Mesendoderm (in vitro differentiated cells): ENCODE measurements around the gene NT5DC4.
"Not testable (repeated sequence)": the region's sequence is repeated elsewhere in the genome, so short reads cannot be mapped to it uniquely, and the experiment has no call there.

Source experiments
- DNase-seq: peaks from one replicate; pipeline ENCODE4 v3.0.0; 2013
- H2AK5ac ChIP-seq: 2 replicates; pipeline ENCODE4 v1.6.1; 2013; ENCODE audit warnings: low read length, inconsistent platforms
- H2BK120ac ChIP-seq: 2 replicates; pipeline ENCODE4 v1.6.1; 2013; ENCODE audit warnings: low read depth, mild to moderate bottlenecking, low read length, moderate library complexity, mixed read lengths
- H2BK15ac ChIP-seq: replicated peaks from 2 replicates; pipeline ENCODE4 v1.6.1; 2013; ENCODE audit warnings: low read depth, mild to moderate bottlenecking, moderate library complexity
- H2BK5ac ChIP-seq: 2 replicates; pipeline ENCODE4 v1.6.1; 2013; ENCODE audit warnings: low read length, inconsistent platforms
- H3K18ac ChIP-seq: 2 replicates; pipeline ENCODE4 v1.6.1; 2013; ENCODE audit warnings: mild to moderate bottlenecking, low read length, mixed read lengths
- H3K23ac ChIP-seq: one replicate; pipeline ENCODE4 v1.6.1; 2013; ENCODE audit warnings: low read length
- H3K27ac ChIP-seq: 2 replicates; pipeline ENCODE4 v1.5.1; 2013; ENCODE audit warnings: low read depth, mild to moderate bottlenecking, inconsistent platforms, low read length, moderate library complexity
- H3K27me3 ChIP-seq: 2 replicates; pipeline ENCODE4 v1.6.1; 2013; ENCODE audit warnings: low read length, control low read depth, mild to moderate bottlenecking, inconsistent platforms; ENCODE audit not compliant: insufficient read depth, poor library complexity
- H3K36me3 ChIP-seq: 2 replicates; pipeline ENCODE4 v1.6.1; 2013; ENCODE audit warnings: low read length, inconsistent platforms; ENCODE audit not compliant: control insufficient read depth, insufficient read depth
- H3K4ac ChIP-seq: one replicate; pipeline ENCODE4 v1.6.1; 2013; ENCODE audit warnings: low read depth, mild to moderate bottlenecking, low read length, moderate library complexity
- H3K4me1 ChIP-seq: 2 replicates; pipeline ENCODE4 v1.6.1; 2013; ENCODE audit warnings: low read depth, low read length, inconsistent platforms; ENCODE audit not compliant: control insufficient read depth
- H3K4me2 ChIP-seq: 2 replicates; pipeline ENCODE4 v1.6.1; 2013; ENCODE audit warnings: low read length
- H3K4me3 ChIP-seq: 2 replicates; pipeline ENCODE4 v1.5.1; 2013; ENCODE audit warnings: mild to moderate bottlenecking, low read length
- H3K56ac ChIP-seq: one replicate; pipeline ENCODE4 v1.6.1; 2013; ENCODE audit warnings: low read length
- H3K79me1 ChIP-seq: 2 replicates; pipeline ENCODE4 v1.6.1; 2013; ENCODE audit warnings: low read length, inconsistent platforms
- H3K79me2 ChIP-seq: 2 replicates; pipeline ENCODE4 v1.6.1; 2013; ENCODE audit warnings: mild to moderate bottlenecking, low read length; ENCODE audit not compliant: control insufficient read depth, insufficient read depth
- H3K9ac ChIP-seq: 2 replicates; pipeline ENCODE4 v1.6.1; 2013; ENCODE audit warnings: low read length, inconsistent platforms
- H4K5ac ChIP-seq: one replicate; pipeline ENCODE4 v1.6.1; 2013; ENCODE audit warnings: low read length
- H4K8ac ChIP-seq: one replicate; pipeline ENCODE4 v1.6.1; 2013; ENCODE audit warnings: low read depth, mild to moderate bottlenecking, control low read depth, low read length, moderate library complexity
- WGBS: extraction: QIAGEN DNeasy Blood & Tissue Kit; methylation state at CpG from one replicate; pipeline ENCODE4 v1.1.7; 2013; ENCODE audit warnings: low lambda C conversion rate, missing lambda C conversion rate; ENCODE audit not compliant: insufficient coverage; ENCODE audit errors: extremely low coverage; 5-methylcytosine and 5-hydroxymethylcytosine counted together

NT5DC4 gene

DNA sequence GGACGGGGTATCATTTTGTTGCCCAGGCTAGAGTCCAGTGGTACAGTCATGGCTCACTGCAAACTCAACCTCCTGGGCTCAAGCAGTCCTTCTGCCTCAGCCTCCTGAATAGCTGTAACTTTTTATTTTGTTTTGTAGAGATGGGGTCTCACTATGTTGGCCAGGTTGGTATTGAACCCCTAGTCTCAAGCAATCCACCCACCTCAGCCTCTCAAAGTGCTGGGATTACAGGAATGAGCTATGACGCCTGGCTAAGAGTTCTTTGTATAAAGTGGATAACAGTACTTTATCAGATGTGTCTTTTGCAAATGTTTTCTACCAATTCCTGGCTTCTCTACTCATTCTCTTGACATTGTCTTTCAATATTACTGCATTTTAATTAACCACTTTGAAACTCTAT is 17.1 kb upstream of the NT5DC4 start:
- H3K9ac ChIP-seq = no peak overlapping the region
- H3K56ac ChIP-seq = no peak overlapping the region
- H2BK120ac ChIP-seq = no peak overlapping the region
- DNase-seq = no peak
- H4K5ac ChIP-seq = no peak overlapping the region
- H3K18ac ChIP-seq = no peak overlapping the region
- no peaks in the 10 kb centered on the region for H3K79me1 ChIP-seq
- H2AK5ac ChIP-seq = no peak overlapping the region
- H3K23ac ChIP-seq = no peak overlapping the region
- no peaks in the 10 kb centered on the region for H3K36me3 ChIP-seq
- H3K79me2 ChIP-seq = no peaks in the 10 kb centered on the region
- no CpG with 5 or more reads among the region's 2 CpGs for WGBS
- peaks cover 3% of the 10 kb centered on the region for H3K4me1 ChIP-seq
- no peak overlapping the region for H3K4me3 ChIP-seq
- no peak overlapping the region for H2BK5ac ChIP-seq
- no peak overlapping the region for H4K8ac ChIP-seq
- H3K27ac ChIP-seq = no peak overlapping the region
- no peaks in the 10 kb centered on the region for H3K27me3 ChIP-seq
- no peak overlapping the region for H2BK15ac ChIP-seq
- H3K4ac ChIP-seq = no peak overlapping the region
- H3K4me2 ChIP-seq = no peak overlapping the region

DNA sequence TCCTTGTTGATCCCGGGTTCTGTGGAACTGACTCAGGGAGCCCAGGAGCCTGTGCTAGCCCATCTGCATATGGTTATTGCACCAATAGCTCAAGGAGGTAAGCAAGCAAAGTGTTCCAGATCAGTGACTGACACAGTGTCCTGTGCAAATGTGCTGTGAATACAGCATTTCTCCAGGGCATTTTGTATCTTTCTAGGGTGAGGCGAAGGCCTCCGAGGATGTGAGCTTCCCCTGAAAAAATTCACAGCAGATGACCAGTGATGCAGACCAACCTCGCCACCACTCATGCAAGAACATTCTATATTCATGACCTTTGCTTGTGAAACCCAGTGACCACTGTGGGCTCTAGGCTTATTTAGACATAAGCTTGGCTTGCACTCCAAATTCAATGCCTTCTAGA is 15.2 kb upstream of the NT5DC4 start:
- no peak overlapping the region for H3K4me2 ChIP-seq
- H3K79me2 ChIP-seq = no peaks in the 10 kb centered on the region
- H3K56ac ChIP-seq = no peak overlapping the region
- no peaks in the 10 kb centered on the region for H3K36me3 ChIP-seq
- H3K18ac ChIP-seq = no peak overlapping the region
- H3K4me1 ChIP-seq = peaks cover 3% of the 10 kb centered on the region
- H2BK15ac ChIP-seq = no peak overlapping the region
- no peak overlapping the region for H2AK5ac ChIP-seq
- H3K27ac ChIP-seq = no peak overlapping the region
- DNase-seq = no peak
- H4K8ac ChIP-seq = no peak overlapping the region
- no CpG with 5 or more reads among the region's 4 CpGs for WGBS
- H2BK5ac ChIP-seq = no peak overlapping the region
- H3K23ac ChIP-seq = no peak overlapping the region
- H3K9ac ChIP-seq = no peak overlapping the region
- H2BK120ac ChIP-seq = no peak overlapping the region
- H3K4ac ChIP-seq = no peak overlapping the region
- no peaks in the 10 kb centered on the region for H3K79me1 ChIP-seq
- no peaks in the 10 kb centered on the region for H3K27me3 ChIP-seq
- H3K4me3 ChIP-seq = no peak overlapping the region
- H4K5ac ChIP-seq = no peak overlapping the region

DNA sequence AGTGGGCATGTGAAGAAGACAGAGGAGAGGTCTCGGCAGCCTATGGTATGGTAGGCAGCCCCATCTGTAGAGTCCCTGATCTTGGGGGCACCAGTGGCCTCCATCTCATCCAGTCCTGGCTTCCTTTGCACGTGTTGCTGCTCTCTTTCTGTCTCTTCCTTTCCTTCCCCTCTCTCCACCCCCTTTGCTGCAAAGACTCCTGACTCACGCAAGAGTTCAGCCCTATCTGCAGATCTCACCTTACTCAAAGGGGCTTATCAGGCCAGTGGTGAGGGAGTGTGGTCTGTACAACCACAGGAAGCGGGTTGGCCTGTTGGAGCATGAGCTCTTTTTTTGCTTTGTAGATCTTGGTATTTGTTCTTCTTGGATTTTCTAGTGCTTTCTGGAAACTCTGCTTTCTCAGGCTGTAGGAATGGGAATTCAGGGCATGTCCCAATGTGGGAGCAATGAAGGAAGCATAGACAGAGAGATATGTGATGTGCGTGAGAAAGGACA is 14.6 kb upstream of the NT5DC4 start:
- H3K27ac ChIP-seq = no peak overlapping the region
- DNase-seq = peak; percentile 82
- H2AK5ac ChIP-seq = no peak overlapping the region
- H3K27me3 ChIP-seq = no peaks in the 10 kb centered on the region
- H3K9ac ChIP-seq = no peak overlapping the region
- H3K4me3 ChIP-seq = no peak overlapping the region
- no peak overlapping the region for H3K4ac ChIP-seq
- no peak overlapping the region for H3K4me2 ChIP-seq
- H3K79me1 ChIP-seq = no peaks in the 10 kb centered on the region
- H4K8ac ChIP-seq = no peak overlapping the region
- no peak overlapping the region for H2BK15ac ChIP-seq
- no peak overlapping the region for H2BK5ac ChIP-seq
- no CpG with 5 or more reads among the region's 5 CpGs for WGBS
- no peak overlapping the region for H3K56ac ChIP-seq
- H3K79me2 ChIP-seq = no peaks in the 10 kb centered on the region
- no peak overlapping the region for H2BK120ac ChIP-seq
- H3K36me3 ChIP-seq = no peaks in the 10 kb centered on the region
- H4K5ac ChIP-seq = no peak overlapping the region
- no peak overlapping the region for H3K18ac ChIP-seq
- no peak overlapping the region for H3K23ac ChIP-seq
- peaks cover 3% of the 10 kb centered on the region for H3K4me1 ChIP-seq

- not testable (repeated sequence) for H3K27me3 ChIP-seq, H3K4me3 ChIP-seq, H2BK120ac ChIP-seq, DNase-seq, H3K9ac ChIP-seq, H2BK15ac ChIP-seq, H4K8ac ChIP-seq, H2BK5ac ChIP-seq, H2AK5ac ChIP-seq, H3K36me3 ChIP-seq, H3K23ac ChIP-seq, H4K5ac ChIP-seq, H3K4ac ChIP-seq, H3K79me2 ChIP-seq, H3K18ac ChIP-seq, H3K27ac ChIP-seq, H3K4me2 ChIP-seq, H3K79me1 ChIP-seq, H3K4me1 ChIP-seq, H3K56ac ChIP-seq
- WGBS = no CpG with 5 or more reads among the region's 9 CpGs
Measured at GRCh38 chr2:112706947-112707346, 13.9 kb upstream of the NT5DC4 start.

GRCh38 chr2:112708968-112709367 is 11.9 kb upstream of the NT5DC4 start:
- DNase-seq = no peak
- Histone ChIP-seq H2AK5ac (no peak overlapping the region), H3K18ac (no peak overlapping the region), H3K4me3 (no peak overlapping the region), H3K36me3 (no peaks in the 10 kb centered on the region), H3K79me1 (no peaks in the 10 kb centered on the region), H3K23ac (no peak overlapping the region), H3K27ac (no peak overlapping the region), H3K56ac (no peak overlapping the region), H3K79me2 (no peaks in the 10 kb centered on the region), H2BK5ac (no peak overlapping the region), H3K9ac (no peak overlapping the region), H4K8ac (no peak overlapping the region), H3K4me1 (peaks cover 3% of the 10 kb centered on the region), H3K4ac (no peak overlapping the region), H3K4me2 (no peak overlapping the region), H2BK15ac (no peak overlapping the region), H3K27me3 (no peaks in the 10 kb centered on the region), H4K5ac (no peak overlapping the region), H2BK120ac (no peak overlapping the region)
- no CpG with 5 or more reads among the region's 10 CpGs for WGBS

DNA sequence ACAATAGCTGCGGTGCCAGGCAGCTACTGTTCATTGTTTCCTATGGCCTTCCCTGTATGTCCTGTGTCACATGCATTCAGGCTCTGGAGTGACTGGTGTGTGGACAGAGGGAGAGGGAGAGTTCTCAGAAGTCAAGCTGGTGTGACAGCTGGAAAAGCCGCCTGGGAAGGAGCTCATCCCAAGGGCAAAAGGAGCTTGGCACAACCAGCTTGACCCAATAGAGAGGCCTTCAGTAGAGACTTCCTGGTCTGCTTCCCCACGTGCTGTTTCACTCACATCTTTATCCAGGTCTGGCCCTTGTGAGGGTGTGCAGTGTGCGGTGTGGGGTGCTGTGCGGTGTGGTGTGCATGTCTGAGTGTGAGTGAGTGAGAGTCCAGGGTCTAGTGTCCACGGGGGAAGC is 11.1 kb upstream of the NT5DC4 start:
- Histone ChIP-seq H3K18ac (no peak overlapping the region), H3K79me2 (no peaks in the 10 kb centered on the region), H4K5ac (no peak overlapping the region), H2AK5ac (no peak overlapping the region), H3K4me2 (no peak overlapping the region), H3K4me3 (no peak overlapping the region), H3K4me1 (peaks cover 3% of the 10 kb centered on the region), H3K36me3 (no peaks in the 10 kb centered on the region), H3K9ac (no peak overlapping the region), H3K23ac (no peak overlapping the region), H3K27ac (no peak overlapping the region), H3K27me3 (no peaks in the 10 kb centered on the region), H3K4ac (no peak overlapping the region), H3K79me1 (no peaks in the 10 kb centered on the region), H4K8ac (no peak overlapping the region), H2BK15ac (no peak overlapping the region), H3K56ac (no peak overlapping the region), H2BK5ac (no peak overlapping the region), H2BK120ac (no peak overlapping the region)
- no CpG with 5 or more reads among the region's 6 CpGs for WGBS
- DNase-seq = no peak
